Activated T-cell treated with anti-CD3 and anti-CD28 coated beads for 24 hours (primary cell): ENCODE results near the gene MTCL3.

Experiments
- DNase-seq: peaks from one replicate; pipeline ENCODE4 v3.0.0-alpha.2; 2020; ENCODE audit warnings: low read depth

The MTCL3 gene

DNA sequence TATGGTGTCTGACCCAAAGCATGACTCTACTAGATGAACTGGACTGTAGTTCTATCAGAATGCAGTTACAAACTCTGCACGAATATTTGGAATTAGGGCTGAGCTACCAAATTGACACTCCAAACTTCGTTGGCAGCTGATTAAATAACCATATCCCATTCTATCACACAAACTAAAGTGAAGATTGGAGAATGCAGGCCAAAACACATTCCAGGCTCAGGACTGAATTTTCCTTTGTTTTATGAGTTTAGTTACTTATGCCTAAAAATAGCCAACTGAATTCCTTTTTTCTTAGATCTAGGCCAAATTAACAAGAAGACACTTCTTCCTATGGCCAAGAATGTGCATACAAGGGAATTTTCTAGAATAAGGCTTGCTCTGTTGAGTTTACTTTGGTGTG, 50.2 kb downstream of the MTCL3 start:
- no peak for DNase-seq

DNA sequence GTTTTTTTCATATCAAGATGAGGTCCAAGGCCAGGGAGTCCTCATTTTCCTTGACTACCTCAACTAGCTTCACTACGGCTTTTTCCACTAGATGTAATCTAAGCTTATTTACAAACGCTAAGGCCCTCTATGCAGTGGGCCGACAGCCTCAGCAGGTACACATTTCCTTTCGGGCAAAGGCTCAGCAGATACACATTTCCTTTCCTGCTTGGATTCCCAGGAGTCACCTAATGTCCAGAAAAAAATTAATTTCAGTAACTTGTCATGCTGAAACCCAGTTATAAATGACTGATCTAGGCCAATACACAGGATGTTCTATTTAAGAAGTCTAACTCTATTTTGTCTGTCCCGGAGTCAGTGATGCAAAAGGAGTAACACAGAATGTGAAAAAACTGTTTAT, 52.7 kb downstream of the MTCL3 start:
- no peak for DNase-seq

DNA sequence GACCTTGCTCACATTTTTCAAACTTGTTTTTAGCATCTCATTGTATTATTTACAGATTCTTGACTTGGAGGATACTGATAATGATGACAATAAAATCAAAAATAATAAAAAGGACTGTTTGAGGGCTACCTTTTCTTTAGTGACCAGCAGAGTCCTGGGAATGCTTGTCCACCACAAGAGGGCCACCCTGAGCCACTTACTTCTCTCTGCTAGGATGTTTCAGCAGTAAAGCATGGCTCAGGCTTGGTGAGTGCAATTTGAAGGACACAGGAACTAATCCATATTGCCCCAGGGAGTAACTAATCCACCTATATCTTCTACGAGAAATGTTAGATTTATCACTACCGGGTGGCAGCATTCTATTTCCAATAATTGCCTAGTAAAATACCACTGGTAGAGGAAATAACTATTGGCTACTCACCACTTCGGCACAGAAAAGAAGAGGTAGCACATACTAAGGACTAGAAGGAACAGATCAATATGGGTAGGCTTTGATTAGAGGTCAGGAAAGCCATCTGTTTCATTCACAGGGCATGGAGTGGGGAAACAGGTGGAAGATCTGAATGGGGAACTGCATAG, 54.2 kb downstream of the MTCL3 start:
- peak; percentile 54 for DNase-seq

DNA sequence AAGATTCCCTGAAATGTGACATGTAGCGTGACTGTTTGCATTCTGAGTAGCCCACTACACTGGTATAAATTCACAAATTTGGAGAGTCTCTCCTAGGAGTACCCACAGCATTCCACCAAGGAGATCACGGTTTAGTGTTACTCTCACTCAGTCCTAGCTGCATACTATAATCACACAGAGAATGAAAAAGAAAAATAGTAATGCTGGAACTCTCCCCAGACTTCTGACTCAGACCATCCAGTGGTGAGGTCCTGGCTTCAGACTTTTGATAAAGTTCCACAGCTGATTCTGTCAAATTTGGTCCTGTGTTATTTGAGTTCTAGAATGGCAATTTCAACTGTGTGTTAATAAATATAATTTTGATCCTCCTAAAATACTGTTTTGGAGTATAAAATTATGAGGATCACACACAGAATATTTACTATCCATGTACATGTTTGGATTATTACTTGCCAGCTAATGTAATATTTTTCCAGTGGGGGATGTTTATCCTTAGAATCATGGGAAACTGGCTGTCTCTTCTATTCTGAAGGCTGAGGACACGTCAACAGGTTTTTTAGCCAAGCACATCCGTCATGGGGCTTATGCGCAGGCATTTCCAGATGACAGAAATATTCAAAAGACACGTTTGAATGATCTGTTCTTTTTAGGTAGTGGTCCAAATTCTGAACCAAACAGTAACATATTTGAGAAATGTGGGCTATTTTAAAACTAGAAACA, 54.8 kb downstream of the MTCL3 start:
- DNase-seq, result no peak

DNA sequence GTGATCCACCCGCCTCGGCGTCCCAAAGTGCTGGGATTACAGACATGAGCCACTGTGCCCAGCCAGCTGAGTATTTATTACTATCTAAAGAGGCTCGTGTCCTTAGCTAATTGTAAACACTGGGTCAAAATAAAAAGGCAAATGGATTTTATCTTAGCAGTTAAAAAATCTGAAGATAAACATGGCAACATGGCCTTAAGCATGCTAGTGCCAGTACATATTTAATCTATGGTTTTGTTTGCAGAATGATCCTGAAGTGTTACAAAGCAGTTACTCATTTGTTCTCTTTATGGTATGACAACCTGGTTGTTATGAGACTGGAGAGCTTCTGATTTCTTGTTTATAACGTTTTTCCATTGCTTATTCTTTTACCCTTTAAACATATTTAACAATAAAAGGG, 56.1 kb downstream of the MTCL3 start:
- no peak for DNase-seq

DNA sequence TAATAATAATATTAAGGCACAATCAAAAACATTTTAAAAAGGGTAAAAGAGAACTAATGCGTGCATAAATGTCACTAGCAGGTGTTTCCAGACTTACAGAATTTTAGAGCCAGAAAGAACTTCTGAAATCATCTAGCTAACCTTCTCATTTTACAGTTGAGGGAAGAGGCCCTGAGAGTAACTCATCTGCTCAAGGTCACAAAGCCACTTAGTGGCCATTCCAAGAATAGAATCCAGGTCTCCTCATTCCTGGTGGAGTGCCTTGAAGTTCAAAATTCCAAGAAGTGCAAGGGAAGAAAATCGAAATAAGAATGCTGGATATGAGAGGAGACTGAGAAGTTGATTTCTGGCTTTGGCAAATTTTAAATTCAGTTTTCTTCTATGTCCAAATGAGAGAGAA, 56.8 kb downstream of the MTCL3 start:
- no peak for DNase-seq

DNA sequence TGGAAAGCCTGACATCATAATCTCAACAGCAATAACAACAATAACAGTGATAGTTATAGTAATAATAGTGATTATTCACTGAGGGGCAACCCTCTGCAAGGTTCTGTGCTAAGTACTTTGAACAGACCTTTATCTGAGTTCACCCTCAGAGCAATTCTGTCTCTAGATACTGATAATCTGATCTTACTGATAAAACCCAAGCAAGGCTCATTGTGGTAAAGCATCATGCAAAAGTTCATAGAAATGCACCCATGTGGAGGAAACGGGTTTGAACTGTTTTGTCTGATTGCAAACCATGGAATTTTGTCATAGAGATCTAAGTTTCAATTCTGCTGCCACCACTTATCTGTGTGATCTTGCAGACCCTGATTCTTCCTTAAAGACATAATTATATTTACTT, 58.7 kb downstream of the MTCL3 start:
- DNase-seq, result no peak

DNA sequence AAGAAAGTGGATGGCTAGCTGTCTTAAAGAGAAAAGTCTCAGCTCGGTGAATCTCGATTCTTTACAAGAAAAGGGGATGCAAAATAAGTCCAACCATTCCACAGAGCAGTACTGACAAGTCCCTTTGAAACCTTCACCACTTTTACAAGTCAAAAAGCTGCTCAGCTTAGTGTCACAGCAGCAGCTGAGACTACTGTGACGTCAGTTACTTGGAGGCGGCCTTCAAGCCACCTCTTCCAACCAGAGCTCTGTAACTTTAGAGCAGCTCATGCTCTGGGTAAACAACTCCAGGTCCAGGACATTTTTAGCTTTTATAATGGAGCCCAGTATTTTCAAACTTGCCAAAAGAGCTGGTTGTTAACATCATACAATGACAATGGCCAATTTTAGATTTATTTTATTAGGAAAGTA, 59.9 kb downstream of the MTCL3 start, which contains the start of gene KIAA0408:
Gene KIAA0408, minus strand, starts transcription at position 159 of the 411 bp plus-strand sequence. CDS start 5,408 bp downstream, outside the sequence.
- no peak for DNase-seq

DNA sequence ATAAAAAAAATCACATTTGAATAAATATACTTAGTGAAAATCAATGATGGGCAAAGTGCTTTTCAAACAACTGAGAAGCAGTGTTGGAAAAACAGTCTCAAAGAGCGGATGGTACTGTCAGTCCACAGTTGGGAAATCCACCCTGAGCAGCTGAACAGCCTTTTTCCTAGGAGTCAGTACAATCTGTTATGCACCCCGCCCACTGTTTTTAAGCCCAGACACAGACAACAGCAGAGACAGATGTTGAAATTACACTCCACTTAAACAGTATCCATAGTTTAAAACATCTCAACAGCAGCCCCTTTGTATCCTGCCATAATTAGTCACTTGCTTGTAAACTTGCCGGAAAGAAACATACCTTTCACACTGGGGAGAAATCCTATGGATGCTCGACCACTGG, 60.3 kb downstream of the MTCL3 start:
- DNase-seq, result no peak

DNA sequence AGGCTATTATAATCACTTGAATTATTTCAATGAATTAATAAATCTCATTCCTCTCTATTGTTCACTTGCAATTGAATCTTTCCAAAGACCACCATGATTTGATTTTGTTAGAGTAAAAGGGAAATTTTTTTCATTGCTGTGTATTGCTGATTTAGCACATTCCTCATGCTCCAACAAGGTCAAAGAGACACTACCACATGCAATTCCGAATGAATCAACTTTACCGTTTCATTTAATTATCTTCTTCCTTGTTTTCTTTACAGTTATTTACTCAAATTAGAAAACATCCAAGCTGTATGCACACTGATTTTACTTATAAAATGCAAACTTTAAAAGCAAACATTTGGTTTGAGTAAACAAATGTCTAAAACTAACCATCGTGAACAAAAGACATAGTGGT, 60.9 kb downstream of the MTCL3 start:
- DNase-seq, result no peak

DNA sequence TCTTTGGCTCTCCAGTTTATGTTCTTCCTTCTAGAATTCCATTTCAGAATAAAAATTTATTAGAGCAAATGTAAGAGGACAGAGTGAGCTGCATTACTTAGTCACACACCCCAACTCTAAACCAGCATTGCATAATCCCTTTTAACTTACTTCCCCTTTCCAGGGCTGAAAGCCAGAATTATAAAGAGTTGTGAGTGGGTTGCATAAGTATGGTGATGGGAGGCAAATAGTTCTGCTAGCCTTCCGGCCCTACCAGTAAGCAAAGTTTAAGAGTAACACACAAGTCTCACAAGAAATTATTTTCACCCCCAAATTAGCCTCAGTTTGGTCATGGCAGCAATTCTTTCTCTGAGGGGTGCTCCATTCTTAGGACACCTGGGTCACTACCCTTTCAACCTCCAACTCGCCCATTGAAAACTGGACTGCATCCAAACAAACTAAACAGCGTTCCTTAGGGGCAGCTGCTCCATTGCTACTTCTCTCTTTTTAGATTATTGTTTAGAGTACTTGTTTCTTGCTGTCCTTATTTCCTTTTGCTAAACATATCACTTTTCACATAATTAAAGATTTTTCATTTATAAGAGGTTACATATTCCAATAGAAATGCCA, 61.6 kb downstream of the MTCL3 start:
- no peak for DNase-seq

DNA sequence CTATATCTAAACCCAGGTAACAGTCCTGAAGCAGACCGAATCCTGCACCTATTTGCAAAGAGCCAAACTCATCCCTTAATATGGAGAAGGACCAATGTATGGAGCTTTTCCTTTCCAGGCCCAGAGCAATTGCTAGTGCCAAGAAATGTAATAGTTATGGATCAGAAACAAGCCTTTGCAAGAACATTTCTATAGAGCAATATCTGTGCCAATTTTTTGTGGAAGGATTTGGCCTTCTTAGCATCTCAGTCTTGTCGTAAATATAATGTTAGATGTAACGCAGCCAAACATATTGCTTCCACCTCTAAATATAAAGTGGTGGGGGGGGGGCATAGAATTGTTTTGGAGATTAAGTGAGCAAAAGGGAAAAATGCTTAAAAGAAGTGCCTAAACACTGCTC, 62.7 kb downstream of the MTCL3 start:
- no peak for DNase-seq

DNA sequence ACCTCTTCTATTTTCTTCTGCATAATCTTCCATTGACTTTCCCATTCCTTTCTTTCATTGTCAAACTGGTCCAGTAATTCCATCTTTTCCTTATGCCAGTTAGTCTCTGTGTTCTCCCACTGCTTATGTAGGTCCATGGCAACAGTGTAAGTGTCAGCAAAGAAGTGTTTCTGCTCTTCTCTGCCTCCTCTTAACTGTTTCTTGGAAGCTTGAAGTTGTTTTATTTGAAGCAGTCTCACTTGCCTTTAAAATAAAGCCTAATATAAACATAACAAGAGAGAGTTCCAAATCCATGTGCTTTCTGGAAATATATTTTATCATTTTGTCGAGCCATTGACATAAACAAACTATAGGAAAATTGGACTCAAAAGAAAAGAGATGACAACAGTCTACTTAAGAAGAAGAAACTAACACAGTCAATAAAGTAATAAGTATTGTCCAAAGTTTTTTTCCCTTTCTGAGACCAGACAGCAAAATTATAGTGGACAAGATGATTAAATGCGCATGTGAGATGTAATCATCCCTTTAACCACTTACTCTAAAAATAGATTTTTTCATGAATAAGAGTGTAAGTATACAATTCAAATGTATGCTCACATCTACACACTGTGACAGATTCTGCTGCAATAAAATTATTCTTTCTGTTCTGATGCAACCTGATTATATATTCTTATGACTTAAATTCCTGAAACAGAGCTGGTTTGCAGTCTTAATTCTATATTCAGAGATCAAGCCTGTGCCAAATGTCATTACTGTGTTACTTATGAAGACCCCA, 65.1 kb downstream of the MTCL3 start:
- no peak for DNase-seq

DNA sequence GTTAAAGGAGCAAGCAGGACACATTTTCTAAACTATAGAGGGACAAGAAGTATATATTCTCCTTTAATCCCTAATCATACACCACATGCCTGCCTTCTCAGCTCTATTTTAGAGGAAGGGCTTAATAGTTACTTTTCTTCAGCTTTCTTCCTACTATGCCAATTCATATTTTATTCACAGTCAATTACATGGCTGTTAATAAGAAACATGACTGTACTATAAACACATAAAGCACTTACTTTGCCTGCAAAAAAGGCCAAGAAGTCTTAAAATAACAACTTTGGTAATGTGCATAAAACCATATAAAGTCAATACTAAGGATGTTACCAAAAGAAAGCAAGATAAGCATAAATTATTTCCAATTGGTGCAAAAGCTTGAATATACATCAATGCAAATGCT, 66.3 kb downstream of the MTCL3 start:
- no peak for DNase-seq

DNA sequence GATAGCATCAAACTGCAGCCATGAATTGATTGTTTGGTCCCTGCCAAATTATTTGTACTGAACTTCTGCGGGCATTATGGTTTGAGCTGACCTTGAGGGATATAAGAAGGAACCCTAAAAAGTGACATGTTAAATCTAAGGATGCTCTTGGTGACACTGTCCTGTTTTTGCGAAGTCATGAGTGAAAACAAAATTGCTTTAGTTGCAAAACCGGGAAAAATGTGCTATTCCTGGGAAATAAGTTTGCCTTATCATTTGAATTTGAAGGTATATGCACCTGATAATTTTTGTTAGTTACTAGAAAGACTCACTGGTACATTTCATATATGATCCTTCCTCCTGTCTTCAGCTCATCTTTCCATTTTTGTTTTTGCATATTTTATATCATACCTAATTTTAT, 67.7 kb downstream of the MTCL3 start:
- DNase-seq, result no peak

DNA sequence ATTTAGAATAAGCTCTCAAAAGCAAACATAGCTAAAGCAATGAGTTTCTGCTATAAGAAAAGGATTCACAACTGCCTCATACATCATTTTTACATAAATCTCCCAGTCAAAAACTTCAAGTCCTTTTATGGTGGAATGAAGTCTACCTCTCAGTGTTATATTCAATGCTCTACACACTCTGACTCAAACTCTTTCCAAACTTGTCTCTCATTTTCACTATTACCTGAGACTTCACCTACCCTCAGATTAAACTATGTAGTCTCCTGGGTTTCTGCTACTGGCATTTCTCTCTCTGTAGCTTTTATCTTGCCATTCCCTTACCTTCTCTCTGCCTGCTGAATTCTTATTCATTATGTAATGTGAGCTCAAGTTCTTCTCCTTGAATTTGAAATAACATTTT, 71.4 kb downstream of the MTCL3 start:
- no peak for DNase-seq

DNA sequence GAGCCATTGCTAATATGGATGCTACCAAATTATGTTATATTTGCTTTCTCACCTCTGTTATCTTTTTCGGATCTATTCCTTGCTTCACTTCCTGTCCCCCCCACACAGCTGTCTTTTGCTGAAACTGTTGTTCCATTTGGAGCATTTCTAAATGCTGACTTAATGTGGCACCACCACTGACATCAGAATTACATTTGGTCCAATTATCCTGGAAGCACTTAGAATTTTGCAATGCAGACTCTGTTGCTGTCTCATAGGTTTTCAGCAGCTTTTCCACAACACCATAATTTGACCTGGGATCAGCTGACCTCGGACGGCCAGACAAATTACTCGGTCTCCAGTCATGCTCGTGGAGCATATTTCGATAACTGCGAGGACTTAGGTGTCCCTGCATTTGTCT, 72.8 kb downstream of the MTCL3 start:
- DNase-seq, result no peak

DNA sequence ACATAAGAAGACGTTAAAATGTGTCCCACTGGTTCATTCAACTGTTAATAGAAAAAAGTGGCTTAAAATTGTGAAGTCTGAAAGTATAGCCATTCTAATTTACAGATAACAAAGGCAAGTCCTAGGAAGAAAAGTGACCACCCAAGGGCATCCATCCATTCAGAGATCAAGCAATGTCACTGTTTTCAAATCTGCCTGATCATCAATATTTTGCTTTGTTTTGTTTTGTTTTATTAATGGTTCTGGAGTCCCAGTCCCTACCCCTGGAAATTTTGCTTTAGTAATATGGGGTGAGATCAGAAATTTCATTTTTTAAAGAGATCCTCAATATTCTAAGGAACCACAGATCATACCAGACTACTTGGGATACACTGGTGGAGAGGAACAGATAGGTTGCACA, 77.3 kb downstream of the MTCL3 start:
- DNase-seq, result no peak

DNA sequence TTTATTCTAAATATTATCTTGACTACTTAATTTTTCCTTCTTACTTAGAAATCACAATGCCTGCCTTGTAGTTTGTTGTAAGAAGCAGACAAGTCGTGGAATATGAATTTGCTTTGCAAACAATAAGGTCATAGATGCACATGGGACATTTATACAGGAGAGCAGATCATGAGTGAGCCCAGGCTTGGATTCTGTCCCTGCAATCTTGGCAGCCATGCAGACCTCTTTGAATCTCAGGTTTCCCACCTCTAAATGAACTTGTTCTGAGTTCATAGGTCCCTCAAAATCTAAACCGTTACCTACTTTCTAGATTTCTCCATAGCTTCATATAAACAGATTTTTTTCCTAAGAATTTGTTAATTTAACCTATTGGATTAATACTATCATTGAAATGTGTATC, 79.4 kb downstream of the MTCL3 start:
- no peak for DNase-seq

DNA sequence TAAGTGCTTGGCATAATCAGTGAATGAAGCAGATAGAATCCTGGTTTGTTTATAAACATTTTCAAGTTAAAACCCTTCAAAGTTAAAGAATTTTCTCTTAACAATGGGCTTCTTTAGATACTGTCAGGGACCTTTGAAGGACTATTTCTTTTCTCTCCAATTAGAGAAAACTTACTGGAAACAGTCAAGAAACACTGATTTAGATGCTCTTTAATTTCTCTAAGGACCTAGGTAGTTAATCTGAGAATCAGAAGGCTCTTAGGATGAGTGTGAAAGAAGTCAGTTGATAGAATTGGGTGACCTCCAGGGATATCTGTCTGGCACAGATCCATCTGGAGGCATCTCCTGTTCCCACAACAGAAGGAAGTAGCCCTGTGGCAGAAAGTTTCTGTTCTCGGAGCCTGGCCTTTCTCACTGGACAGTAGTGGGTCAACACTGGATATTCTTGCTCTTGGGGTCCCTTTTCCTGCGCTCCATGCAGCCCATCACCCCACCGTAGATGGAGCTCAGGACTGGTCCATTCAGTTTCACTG, 82.5 kb downstream of the MTCL3 start:
- DNase-seq, result no peak

DNA sequence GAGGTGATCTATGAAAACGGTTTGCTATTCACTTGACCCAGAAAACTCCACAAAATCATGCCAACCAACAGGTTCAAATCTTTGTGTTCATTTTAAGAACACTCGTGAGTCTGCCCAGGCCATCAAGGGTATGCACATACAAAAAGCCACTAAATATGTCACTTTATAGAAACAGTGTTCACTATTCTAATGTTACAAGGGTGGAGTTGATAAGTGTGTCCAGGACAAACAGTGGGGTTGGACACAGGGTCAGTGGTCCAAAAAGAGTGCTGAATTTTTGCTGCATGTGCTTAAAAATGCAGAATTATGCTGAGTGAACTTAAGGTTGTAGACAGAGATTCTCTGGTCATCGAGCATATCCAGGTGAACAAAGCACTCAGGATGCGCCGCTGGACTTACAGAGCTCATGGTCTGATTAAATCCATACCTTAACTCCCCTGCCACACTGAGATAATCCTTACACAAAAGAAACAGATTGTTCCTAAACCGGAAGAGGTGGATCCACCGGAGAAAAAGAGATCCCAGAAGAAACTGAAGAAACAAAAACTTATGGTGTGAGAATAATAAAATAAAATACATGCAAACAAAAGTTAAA, 83.4 kb downstream of the MTCL3 start:
- no peak for DNase-seq

DNA sequence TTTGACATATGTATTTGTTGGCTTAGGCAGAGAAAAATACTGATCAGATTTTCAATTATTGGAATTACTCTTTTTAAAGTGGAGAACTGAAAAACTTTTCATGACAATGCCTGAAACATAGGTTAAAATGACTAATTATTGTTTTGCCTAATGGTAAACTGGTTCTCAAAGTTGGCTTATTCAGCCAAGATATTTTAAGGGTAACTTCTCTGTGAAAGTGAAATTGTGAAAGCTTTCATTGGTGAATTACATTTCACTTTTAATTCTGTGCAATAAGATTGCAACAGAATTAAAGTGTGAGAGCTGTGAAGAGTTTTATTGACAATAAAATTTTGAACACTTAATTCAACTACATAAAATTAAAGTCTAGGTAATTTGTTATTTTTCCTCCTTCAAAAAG, 84.5 kb downstream of the MTCL3 start:
- DNase-seq, result no peak
